Hepatocyte (in vitro differentiated cells): ENCODE data around the gene SLC15A3.

Experiments
- EZH2 ChIP-seq: fragments of 200-600 bp; sonication (generic); IDR thresholded peaks from 2 replicates; pipeline ENCODE4 v1.6.1; 2016; ENCODE audit warnings: antibody characterized with exemption, mild to moderate bottlenecking, borderline replicate concordance
- EZH2phosphoT487 ChIP-seq: fragments of 200-600 bp; sonication (generic); IDR thresholded peaks from one replicate; pipeline ENCODE4 v1.6.1; 2018; ENCODE audit warnings: antibody characterized with exemption, mild to moderate bottlenecking, low read depth, moderate library complexity; ENCODE audit not compliant: unreplicated experiment, severe bottlenecking
- TF ChIP-seq, protein P1 (sequence below): fragments of 200-600 bp; sonication (generic); IDR thresholded peaks from 2 replicates; pipeline ENCODE4 v1.5.1; 2016; ENCODE audit warnings: antibody characterized with exemption, mild to moderate bottlenecking; ENCODE audit not compliant: poor library complexity

DNA sequence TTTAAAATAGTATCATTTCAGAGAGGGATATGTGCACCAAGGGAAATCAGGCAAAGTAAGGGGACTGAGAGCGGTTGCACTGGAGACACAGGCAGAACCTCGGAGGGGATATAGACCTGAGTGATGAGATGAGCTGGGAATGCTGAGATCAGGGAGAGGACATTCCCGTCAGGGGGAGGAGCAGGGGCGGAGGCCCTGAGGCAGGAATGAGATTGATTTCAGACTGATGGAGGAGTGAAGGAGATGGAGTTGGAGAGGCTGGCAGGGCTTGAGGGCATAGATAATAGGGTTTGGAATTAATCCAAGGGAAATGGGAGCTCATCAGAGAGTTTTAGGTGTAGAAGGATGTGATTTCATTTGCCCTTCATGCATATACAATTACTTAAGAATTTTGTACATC is 32.7 kb upstream of the SLC15A3 start:
- TF ChIP-seq EZH2 (no peak), EZH2phosphoT487 (no peak)
- TF ChIP-seq, protein P1, sequence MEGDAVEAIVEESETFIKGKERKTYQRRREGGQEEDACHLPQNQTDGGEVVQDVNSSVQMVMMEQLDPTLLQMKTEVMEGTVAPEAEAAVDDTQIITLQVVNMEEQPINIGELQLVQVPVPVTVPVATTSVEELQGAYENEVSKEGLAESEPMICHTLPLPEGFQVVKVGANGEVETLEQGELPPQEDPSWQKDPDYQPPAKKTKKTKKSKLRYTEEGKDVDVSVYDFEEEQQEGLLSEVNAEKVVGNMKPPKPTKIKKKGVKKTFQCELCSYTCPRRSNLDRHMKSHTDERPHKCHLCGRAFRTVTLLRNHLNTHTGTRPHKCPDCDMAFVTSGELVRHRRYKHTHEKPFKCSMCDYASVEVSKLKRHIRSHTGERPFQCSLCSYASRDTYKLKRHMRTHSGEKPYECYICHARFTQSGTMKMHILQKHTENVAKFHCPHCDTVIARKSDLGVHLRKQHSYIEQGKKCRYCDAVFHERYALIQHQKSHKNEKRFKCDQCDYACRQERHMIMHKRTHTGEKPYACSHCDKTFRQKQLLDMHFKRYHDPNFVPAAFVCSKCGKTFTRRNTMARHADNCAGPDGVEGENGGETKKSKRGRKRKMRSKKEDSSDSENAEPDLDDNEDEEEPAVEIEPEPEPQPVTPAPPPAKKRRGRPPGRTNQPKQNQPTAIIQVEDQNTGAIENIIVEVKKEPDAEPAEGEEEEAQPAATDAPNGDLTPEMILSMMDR = no peak
